Cardiac muscle cell (in vitro differentiated cells and primary cell): ENCODE data around the gene NAA16. TPM values are rescaled to one million over a fixed set of nuclear protein-coding genes. Genes with fewer than 3 reads are reported as not detected.
"Not testable (repeated sequence)": the region's sequence is repeated elsewhere in the genome, so short reads cannot be mapped to it uniquely, and the experiment has no call there.

Experiments used
- DNase-seq, 2 donors: peaks; one replicate each; pipeline versions ENCODE4 v3.0.0 to v3.0.0-alpha.2; 2010 to 2017; ENCODE audit warnings: low read depth in 1 of 2, low spot score in 1 of 2
- H3K27ac ChIP-seq: fragments of 200-600 bp; sonication (generic); 2 replicates; pipeline ENCODE4 v1.5.1; 2016
- H3K27me3 ChIP-seq: fragments of 200-600 bp; sonication (generic); 2 replicates; pipeline ENCODE4 v1.6.0; 2016; ENCODE audit warnings: control low read depth
- H3K36me3 ChIP-seq: fragments of 200-600 bp; sonication (generic); 2 replicates; pipeline ENCODE4 v1.5.1; 2016; ENCODE audit warnings: control low read depth
- H3K4me1 ChIP-seq: fragments of 200-600 bp; sonication (generic); 2 replicates; pipeline ENCODE4 v1.8.1; 2017; ENCODE audit warnings: low read depth, mild to moderate bottlenecking, mixed run types
- H3K4me3 ChIP-seq: fragments of 200-600 bp; sonication (generic); 2 replicates; pipeline ENCODE4 v1.5.1; 2016; ENCODE audit warnings: mild to moderate bottlenecking
- H3K9me3 ChIP-seq: fragments of 200-600 bp; sonication (generic); 2 replicates; pipeline ENCODE4 v1.5.1; 2017; ENCODE audit warnings: low read depth, mild to moderate bottlenecking, control low read depth
- CTCF ChIP-seq: IDR thresholded peaks from 2 replicates; pipeline ENCODE4 v1.5.1; 2012; ENCODE audit warnings: low read depth, mild to moderate bottlenecking, low read length
- polyA plus RNA-seq: library from polyadenylated mRNA; unstranded; fragments of >200 nt; fragmentation: Nextera tagmentation; extraction: Ambion mirVana; gene quantifications from 2 replicates; pipeline ENCODE4 v1.2.1, GENCODE V29; 2016
- total RNA-seq: library from RNA; depleted of rRNA; stranded (reverse); fragments of >200 nt; gene quantifications from 2 replicates; pipeline ENCODE4 v1.2.3, GENCODE V29; 2016

Gene NAA16
- total and polyA plus RNA-seq, 2 experiments from 2014 or later, result 15.5 to 19.8 TPM

- Histone ChIP-seq H3K9me3 (no peaks in the 10 kb centered on the region), H3K4me1 (no peaks in the 10 kb centered on the region), H3K27me3 (no peaks in the 10 kb centered on the region), H3K36me3 (peaks cover 1% of the 10 kb centered on the region), H3K27ac (no peak overlapping the region), H3K4me3 (no peak overlapping the region)
- DNase-seq, result peak; percentile 28 to 67
- peak; percentile 77 for TF ChIP-seq CTCF
Measured at GRCh38 chr13:41352935-41353840, 42.1 kb downstream of the NAA16 start.

- Histone ChIP-seq H3K27ac (no peak overlapping the region), H3K27me3 (no peaks in the 10 kb centered on the region), H3K9me3 (no peaks in the 10 kb centered on the region), H3K36me3 (peaks cover 14% of the 10 kb centered on the region), H3K4me1 (no peaks in the 10 kb centered on the region), H3K4me3 (no peak overlapping the region)
- DNase-seq, result no peak
- no peak for TF ChIP-seq CTCF
Measured at GRCh38 chr13:41354416-41354815, 43.3 kb downstream of the NAA16 start.

- H3K36me3 ChIP-seq, result peaks cover 28% of the 10 kb centered on the region
- not testable (repeated sequence) for DNase-seq, H3K27me3 ChIP-seq, H3K27ac ChIP-seq, H3K4me3 ChIP-seq, H3K4me1 ChIP-seq, H3K9me3 ChIP-seq
Measured at GRCh38 chr13:41356385-41356648, 45.2 kb downstream of the NAA16 start.

GRCh38 chr13:41356786-41357185 lies 45.7 kb downstream of the NAA16 start:
- DNase-seq, result no peak
- H3K36me3 ChIP-seq, result peaks cover 28% of the 10 kb centered on the region
- no peak overlapping the region for H3K27ac ChIP-seq
- H3K4me1 ChIP-seq, result no peaks in the 10 kb centered on the region
- no peaks in the 10 kb centered on the region for H3K27me3 ChIP-seq
- no peaks in the 10 kb centered on the region for H3K9me3 ChIP-seq
- TF ChIP-seq CTCF, result no peak
- no peak overlapping the region for H3K4me3 ChIP-seq

- Histone ChIP-seq H3K9me3 (no peaks in the 10 kb centered on the region), H3K27ac (no peak overlapping the region), H3K36me3 (peaks cover 50% of the 10 kb centered on the region), H3K4me1 (no peaks in the 10 kb centered on the region), H3K27me3 (no peaks in the 10 kb centered on the region), H3K4me3 (no peak overlapping the region)
- DNase-seq, result no peak
- no peak for TF ChIP-seq CTCF
Measured at GRCh38 chr13:41361491-41361890, 50.4 kb downstream of the NAA16 start.

- no peak overlapping the region for H3K4me3 ChIP-seq
- H3K4me1 ChIP-seq, result no peaks in the 10 kb centered on the region
- H3K27ac ChIP-seq, result no peak overlapping the region
- peaks cover 56% of the 10 kb centered on the region for H3K36me3 ChIP-seq
- no peaks in the 10 kb centered on the region for H3K27me3 ChIP-seq
- H3K9me3 ChIP-seq, result no peaks in the 10 kb centered on the region
- TF ChIP-seq CTCF, result no peak
- no peak for DNase-seq
Measured at GRCh38 chr13:41364043-41364442, 53.0 kb downstream of the NAA16 start.
